ENCODE data around the gene LIMD2. TPM values are rescaled to one million over a fixed set of nuclear protein-coding genes. Genes with fewer than 3 reads are reported as not detected.
"Not testable (repeated sequence)": the region's sequence is repeated elsewhere in the genome, so short reads cannot be mapped to it uniquely, and the experiment has no call there.

The LIMD2 gene
- total RNA-seq = 100 to 1,000 TPM; 119 to 127 TPM

- H3K4me1 Mint-ChIP-seq = peaks cover 65% of the 10 kb centered on the region
- H3K36me3 Mint-ChIP-seq (ENCODE audit: low read depth) = peaks cover 46% of the 10 kb centered on the region
- ChIA-PET POLR2A (interaction anchor here (0.7 kb wide), 1 partner anchor 142 kb away, joined by 3 read pairs; no protein-coding TSS in a partner anchor), CTCF (interaction anchor here (2.3 kb wide), 1 partner anchor 10 kb away, joined by 9 read pairs; no protein-coding TSS in a partner anchor)
- no peaks in the 10 kb centered on the region for H3K27me3 Mint-ChIP-seq
- H3K9me3 Mint-ChIP-seq (ENCODE audit: low read depth) = no peaks in the 10 kb centered on the region
- ATAC-seq (peak; percentile 4), DNase-seq (peak; percentile 88)
- H3K27ac Mint-ChIP-seq = peak within 1 kb of the TSS; percentile 94
- intact Hi-C loops (cut with DNase I, micrococcal nuclease) = loop anchor here (1.0 to 10.0 kb wide), 10 partner anchors 73 to 445 kb away; partner anchors contain the start of genes CCDC47 (in 1 of the 2), CYB561 (in 1 of the 2), DCAF7 (in 1 of the 2) and FTSJ3 (in 1 of the 2)
- peak within 1 kb of the TSS; percentile 82 for H3K4me3 Mint-ChIP-seq
These were observed at the start of gene LIMD2 for GRCh38 chr17:63699638-63700527. Gene LIMD2 (minus strand): TSS chr17:63700125. CDS start chr17:63699298, 827 bp downstream.

DNA sequence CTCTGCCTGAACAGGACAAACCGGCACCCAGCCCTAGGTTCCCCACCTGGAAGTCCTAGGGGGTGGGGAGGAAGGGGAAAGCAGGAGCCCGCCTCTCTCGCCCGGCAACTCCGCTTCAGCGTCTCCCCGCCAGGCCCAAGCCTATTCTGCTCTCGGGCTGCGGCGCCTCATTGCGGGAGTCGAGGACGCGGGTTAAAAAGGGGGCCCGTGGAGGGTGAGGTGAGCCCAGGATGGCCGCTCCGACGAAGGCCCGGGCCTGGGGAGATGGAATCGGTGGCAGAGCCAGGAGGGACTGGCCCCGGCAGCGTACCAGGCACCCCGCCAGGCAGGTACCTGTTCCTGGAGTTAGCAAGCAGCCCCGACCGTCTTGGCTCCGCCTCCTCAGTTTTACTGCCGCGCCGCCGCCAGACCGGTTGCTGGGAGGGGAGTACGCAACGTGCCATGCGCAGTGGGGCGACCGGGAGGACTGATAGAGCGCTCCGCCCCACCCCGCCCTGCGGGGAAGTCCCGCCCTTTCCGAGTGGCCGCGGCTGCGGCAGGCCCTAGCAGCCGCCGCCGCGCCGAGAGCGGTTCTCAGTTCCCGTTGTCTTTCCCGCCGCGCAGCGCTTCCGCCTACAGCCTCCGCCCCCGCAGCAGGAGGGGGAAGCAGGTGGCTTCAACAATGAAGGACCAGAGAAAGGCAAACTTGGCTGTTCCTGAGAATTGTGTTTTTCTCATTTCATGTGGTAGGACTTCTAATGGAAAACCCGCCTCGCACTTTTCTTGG lies 41.7 kb upstream of the LIMD2 start, which contains the start of gene STRADA:
STRADA (minus strand) TSS at position 392 of the 766 bp plus-strand sequence. CDS start 13,430 bp downstream, outside the sequence.
- Mint-ChIP-seq H3K36me3 (ENCODE audit: low read depth) (peaks cover 13% of the 10 kb centered on the region), H3K27me3 (no peaks in the 10 kb centered on the region), H3K4me1 (peaks cover 29% of the 10 kb centered on the region), H3K9me3 (ENCODE audit: low read depth) (no peaks in the 10 kb centered on the region), H3K27ac (peak within 1 kb of the TSS; percentile 95), H3K4me3 (peak within 1 kb of the TSS; percentile 91)
- ChIA-PET CTCF (interaction anchor here (1.2 to 1.7 kb wide), 7 partner anchors 9 to 335 kb away, joined by 3 to 6 read pairs (median 5); no protein-coding TSS in a partner anchor), POLR2A (interaction anchor here (0.8 to 1.5 kb wide), 5 partner anchors 10 to 86 kb away, joined by 5 to 16 read pairs (median 6); partner anchors contain the start of genes CCDC47 and DDX42)
- ATAC-seq = peak; percentile 94
- intact Hi-C loops (cut with DNase I, micrococcal nuclease) = loop anchor here (1.0 to 5.0 kb wide), 11 partner anchors 32 to 774 kb away; partner anchors contain the start of genes CCDC47 (in 2 of the 2), FTSJ3 (in 2 of the 2), PSMC5 (in 2 of the 2) and CEP95 (in 1 of the 2)
- DNase-seq = peak; percentile 100

DNA sequence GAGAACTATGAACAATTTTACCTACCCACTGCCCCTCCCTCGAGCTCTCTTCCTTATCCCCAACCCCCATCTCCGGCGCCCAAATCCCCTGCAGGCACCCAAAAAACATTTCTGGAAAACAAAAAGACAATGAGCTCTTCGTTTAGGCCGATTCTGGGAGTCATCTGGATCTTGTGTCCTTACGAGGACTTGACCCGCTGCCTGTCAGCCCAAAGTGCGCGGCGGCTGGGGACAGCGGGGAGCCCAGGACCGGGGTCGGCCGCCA lies 41.1 kb upstream of the LIMD2 start:
- Mint-ChIP-seq H3K27me3 (no peaks in the 10 kb centered on the region), H3K4me1 (peaks cover 29% of the 10 kb centered on the region), H3K4me3 (peak overlapping the region; percentile 91), H3K9me3 (ENCODE audit: low read depth) (no peaks in the 10 kb centered on the region), H3K36me3 (ENCODE audit: low read depth) (peaks cover 11% of the 10 kb centered on the region), H3K27ac (peak overlapping the region; percentile 95)
- CTCF ChIA-PET = interaction anchor here (1.2 to 1.7 kb wide), 3 partner anchors 16 to 39 kb away, joined by 3 to 6 read pairs (median 5); no protein-coding TSS in a partner anchor
- DNase-seq (no peak), ATAC-seq (peak; percentile 11)
- intact Hi-C loops (cut with DNase I, micrococcal nuclease) = loop anchor here (1.0 to 5.0 kb wide), 11 partner anchors 32 to 774 kb away; partner anchors contain the start of genes CCDC47 (in 2 of the 2), FTSJ3 (in 2 of the 2), PSMC5 (in 2 of the 2) and CEP95 (in 1 of the 2)
- POLR2A ChIA-PET = interaction anchor here (0.6 to 1.3 kb wide), 3 partner anchors 29 to 138 kb away, joined by 3 to 5 read pairs (median 3); partner anchors contain the start of gene CCDC47

GRCh38 chr17:63740464-63741142 lies 40.7 kb upstream of the LIMD2 start:
- CTCF ChIA-PET = interaction anchor here (1.2 to 1.7 kb wide), 3 partner anchors 19 to 38 kb away, joined by 3 to 6 read pairs (median 5); no protein-coding TSS in a partner anchor
- Mint-ChIP-seq H3K27ac (peak overlapping the region; percentile 95), H3K4me1 (peaks cover 29% of the 10 kb centered on the region), H3K9me3 (ENCODE audit: low read depth) (no peaks in the 10 kb centered on the region), H3K36me3 (ENCODE audit: low read depth) (peaks cover 6% of the 10 kb centered on the region), H3K27me3 (no peaks in the 10 kb centered on the region), H3K4me3 (peak overlapping the region; percentile 91)
- POLR2A ChIA-PET = interaction anchor here (0.6 to 1.3 kb wide), 5 partner anchors 9 to 137 kb away, joined by 3 to 5 read pairs (median 3); partner anchors contain the start of genes CCDC47 and MAP3K3
- no peak for ATAC-seq
- intact Hi-C loops (cut with DNase I, micrococcal nuclease) = loop anchor here (1.0 to 5.0 kb wide), 11 partner anchors 33 to 773 kb away; partner anchors contain the start of genes CCDC47 (in 2 of the 2), FTSJ3 (in 2 of the 2), PSMC5 (in 2 of the 2) and CEP95 (in 1 of the 2)
- no peak for DNase-seq

GRCh38 chr17:63735691-63736090 lies 35.8 kb upstream of the LIMD2 start:
- ChIA-PET POLR2A (interaction anchor here (0.9 kb wide), 1 partner anchor 16 kb away, joined by 3 read pairs; no protein-coding TSS in a partner anchor), CTCF (interaction anchor here (0.8 to 0.9 kb wide), 2 partner anchors 43 to 165 kb away, joined by 3 read pairs; no protein-coding TSS in a partner anchor)
- DNase-seq (no peak), ATAC-seq (no peak)
- Mint-ChIP-seq H3K9me3 (ENCODE audit: low read depth) (no peaks in the 10 kb centered on the region), H3K4me1 (peaks cover 17% of the 10 kb centered on the region), H3K27me3 (no peaks in the 10 kb centered on the region), H3K27ac (no peak overlapping the region), H3K36me3 (ENCODE audit: low read depth) (no peaks in the 10 kb centered on the region), H3K4me3 (no peak overlapping the region)
- intact Hi-C loops (cut with DNase I, micrococcal nuclease) = no loop called here

GRCh38 chr17:63722403-63722802 lies 22.5 kb upstream of the LIMD2 start:
- ChIA-PET POLR2A (no interaction called here), CTCF (interaction anchor here (0.6 to 3.3 kb wide), 6 partner anchors 10 to 126 kb away, joined by 3 to 17 read pairs (median 3); no protein-coding TSS in a partner anchor)
- no peak for DNase-seq
- Mint-ChIP-seq H3K36me3 (ENCODE audit: low read depth) (peaks cover 15% of the 10 kb centered on the region), H3K27ac (no peak overlapping the region), H3K9me3 (ENCODE audit: low read depth) (no peaks in the 10 kb centered on the region), H3K4me1 (peaks cover 2% of the 10 kb centered on the region), H3K4me3 (no peak overlapping the region), H3K27me3 (no peaks in the 10 kb centered on the region)
- intact Hi-C loops (cut with DNase I, micrococcal nuclease) = no loop called here
- ATAC-seq = no peak

DNA sequence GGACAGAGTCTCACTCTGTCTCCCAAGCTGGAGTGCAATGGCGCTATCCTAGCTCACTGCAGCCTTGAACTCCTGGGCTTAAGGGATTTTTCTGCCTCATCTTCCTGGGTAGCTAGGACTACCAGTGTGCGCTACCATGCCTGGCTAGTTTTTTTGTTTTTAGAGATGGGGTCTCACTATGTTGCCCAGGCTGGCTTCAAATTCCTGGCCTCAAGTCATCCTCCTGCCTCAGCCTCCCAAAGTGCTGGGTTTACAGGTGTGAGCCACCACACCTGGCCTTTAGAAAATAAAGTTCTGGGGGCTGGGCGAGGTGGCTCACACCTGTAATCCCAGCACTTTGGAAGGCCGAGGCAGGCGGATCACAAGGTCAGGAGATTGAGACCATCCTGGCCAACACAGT lies 20.3 kb upstream of the LIMD2 start:
- H3K27ac Mint-ChIP-seq; DNase-seq; H3K4me1 Mint-ChIP-seq; H3K27me3 Mint-ChIP-seq; H3K9me3 Mint-ChIP-seq (ENCODE audit: low read depth); intact Hi-C loops (cut with DNase I, micrococcal nuclease); ATAC-seq; H3K4me3 Mint-ChIP-seq: not testable (repeated sequence)
- peaks cover 11% of the 10 kb centered on the region for H3K36me3 Mint-ChIP-seq (ENCODE audit: low read depth)
- ChIA-PET CTCF (interaction anchor here (0.5 to 3.3 kb wide), 2 partner anchors 10 to 344 kb away, joined by 3 to 17 read pairs; no protein-coding TSS in a partner anchor), POLR2A (interaction anchor here (0.7 kb wide), 1 partner anchor 12 kb away, joined by 3 read pairs; no protein-coding TSS in a partner anchor)

DNA sequence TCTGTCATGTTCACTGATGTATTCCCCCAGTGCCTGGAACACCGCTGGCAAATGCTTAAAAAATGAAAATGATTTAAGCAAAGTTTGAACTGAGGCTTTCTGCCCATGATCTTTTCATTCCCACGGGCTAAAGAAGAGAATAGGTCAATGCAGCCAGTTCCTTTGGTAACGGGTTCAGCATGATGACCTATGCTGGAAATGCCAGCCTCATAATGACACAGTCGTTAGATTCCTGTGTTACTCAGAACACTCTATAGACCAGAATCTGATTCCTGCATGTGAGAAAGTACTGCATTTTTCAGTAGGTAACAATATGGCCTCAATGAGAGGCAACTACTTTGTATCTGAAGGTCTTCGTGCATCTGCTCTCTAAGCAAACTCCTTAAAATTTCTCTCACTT lies 19.1 kb upstream of the LIMD2 start:
- ATAC-seq (no peak), DNase-seq (no peak)
- POLR2A ChIA-PET = no interaction called here
- intact Hi-C loops (cut with DNase I, micrococcal nuclease) = no loop called here
- no peaks in the 10 kb centered on the region for H3K4me1 Mint-ChIP-seq
- CTCF ChIA-PET = interaction anchor here (0.8 kb wide), 1 partner anchor 175 kb away, joined by 3 read pairs; no protein-coding TSS in a partner anchor
- H3K27me3 Mint-ChIP-seq = no peaks in the 10 kb centered on the region
- no peaks in the 10 kb centered on the region for H3K9me3 Mint-ChIP-seq (ENCODE audit: low read depth)
- H3K4me3 Mint-ChIP-seq = no peak overlapping the region
- H3K36me3 Mint-ChIP-seq (ENCODE audit: low read depth) = peaks cover 9% of the 10 kb centered on the region
- no peak overlapping the region for H3K27ac Mint-ChIP-seq

DNA sequence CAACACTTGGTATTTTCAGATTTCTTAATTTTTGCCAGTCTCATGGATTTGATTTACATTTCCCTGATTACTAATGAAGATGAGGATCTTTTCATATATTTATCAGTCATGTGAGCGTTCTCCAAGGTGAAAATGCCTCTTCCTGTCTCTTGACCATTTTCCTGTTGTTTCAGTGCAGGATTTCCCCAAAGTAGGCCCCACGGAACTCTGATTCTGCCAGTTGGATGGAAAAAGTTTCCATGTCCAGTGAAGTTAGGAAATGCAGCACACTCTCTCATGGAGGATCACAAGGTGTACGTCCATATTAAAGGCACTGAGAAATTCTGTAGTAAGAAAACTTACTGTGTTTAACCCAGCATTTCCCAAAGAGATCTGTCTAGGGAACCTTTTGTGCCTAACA lies 16.5 kb upstream of the LIMD2 start:
- DNase-seq (no peak), ATAC-seq (no peak)
- H3K36me3 Mint-ChIP-seq (ENCODE audit: low read depth) = peaks cover 5% of the 10 kb centered on the region
- no peaks in the 10 kb centered on the region for H3K4me1 Mint-ChIP-seq
- intact Hi-C loops (cut with DNase I, micrococcal nuclease) = no loop called here
- no peak overlapping the region for H3K4me3 Mint-ChIP-seq
- no peaks in the 10 kb centered on the region for H3K9me3 Mint-ChIP-seq (ENCODE audit: low read depth)
- H3K27me3 Mint-ChIP-seq = no peaks in the 10 kb centered on the region
- ChIA-PET POLR2A (no interaction called here), CTCF (interaction anchor here (0.6 to 1.0 kb wide), 2 partner anchors 50 to 213 kb away, joined by 3 read pairs; no protein-coding TSS in a partner anchor)
- H3K27ac Mint-ChIP-seq = no peak overlapping the region

All from activated CD4-positive, alpha-beta T cell treated with anti-CD3 and anti-CD28 coated beads for 36 hours (primary cell).